RKO (cell line): ENCODE measurements around the gene FARP1.

Experiments
- DNase-seq: peaks from one replicate; pipeline ENCODE4 v3.0.0-alpha.2; 2016; ENCODE audit warnings: low spot score

The FARP1 gene

DNA sequence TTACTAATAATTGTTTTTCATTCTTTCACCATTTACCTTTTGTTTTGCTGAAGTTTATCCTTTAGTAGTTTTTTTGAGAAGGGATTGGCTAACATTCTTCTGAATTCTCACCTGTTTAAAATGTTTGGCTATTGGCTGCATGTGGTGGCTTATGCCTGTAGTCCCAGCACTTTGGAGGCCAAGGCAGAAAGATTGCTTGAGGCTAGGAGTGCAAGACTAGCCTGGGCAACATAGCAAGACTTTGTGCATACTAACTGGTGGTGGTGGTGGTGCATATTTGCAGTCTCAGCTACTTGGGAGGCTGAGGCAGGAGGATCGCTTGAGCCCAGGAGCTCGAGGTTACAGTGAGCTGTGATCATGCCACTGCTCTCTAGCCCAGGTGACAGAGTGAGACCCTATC, 61.7 kb downstream of the FARP1 start:
- DNase-seq, result no peak

DNA sequence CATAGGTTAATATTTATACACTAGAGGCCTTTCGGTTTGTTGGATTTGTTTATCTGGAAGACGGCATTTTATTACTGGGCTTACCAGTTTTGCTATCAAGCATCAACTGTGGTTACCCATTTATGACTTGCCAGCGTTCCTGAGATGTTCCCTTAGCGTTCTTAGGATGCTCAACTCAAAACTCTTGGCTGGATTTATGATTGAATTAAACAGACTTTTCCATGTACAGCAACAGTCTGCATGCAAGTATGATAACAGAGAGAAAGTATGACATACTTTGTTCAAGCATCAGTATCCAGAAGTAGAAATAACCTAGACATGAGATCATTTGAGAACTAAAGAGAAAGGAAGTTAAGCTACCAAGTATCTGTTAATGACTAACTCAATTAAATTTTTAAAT, 64.1 kb downstream of the FARP1 start:
- DNase-seq, result no peak

DNA sequence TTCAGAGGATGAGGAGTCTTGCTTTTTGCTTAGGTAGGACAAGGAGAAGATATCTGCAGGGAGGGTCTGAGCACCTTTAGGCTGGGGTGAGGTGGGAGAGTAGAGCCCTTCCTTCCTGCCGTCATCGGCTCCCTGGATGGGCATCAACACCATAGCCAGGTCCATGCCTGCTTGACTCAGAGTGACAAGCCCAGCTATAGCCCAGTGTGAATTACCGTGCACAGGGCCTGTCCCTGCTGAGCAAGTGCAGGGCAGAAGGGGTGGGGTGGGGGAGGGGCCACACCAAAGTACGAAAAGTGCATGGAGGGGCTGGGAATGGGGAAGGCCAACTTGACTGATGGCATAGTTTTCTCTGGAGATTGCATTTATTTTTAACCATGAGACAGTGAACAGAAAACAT, 64.5 kb downstream of the FARP1 start:
- DNase-seq, result no peak

DNA sequence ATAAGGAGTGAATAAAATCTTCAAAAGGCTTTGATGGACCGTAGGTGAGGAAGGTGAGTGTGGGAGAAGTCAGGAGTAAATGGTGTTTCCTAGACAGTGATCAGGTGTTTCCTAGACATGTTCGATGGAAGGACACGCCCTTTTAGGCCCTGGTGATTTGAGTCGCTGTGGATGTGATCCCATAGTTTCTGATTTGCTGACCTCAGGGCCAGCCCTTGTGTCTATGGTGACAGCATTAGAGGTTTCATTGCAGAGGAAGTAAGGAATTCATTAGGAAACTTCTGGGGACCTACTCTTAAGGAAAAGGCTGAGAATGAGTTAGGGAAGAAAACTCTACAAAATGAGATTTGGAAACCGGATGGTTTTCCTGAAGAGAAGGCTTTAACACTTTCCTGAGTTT, 65.7 kb downstream of the FARP1 start:
- no peak for DNase-seq

DNA sequence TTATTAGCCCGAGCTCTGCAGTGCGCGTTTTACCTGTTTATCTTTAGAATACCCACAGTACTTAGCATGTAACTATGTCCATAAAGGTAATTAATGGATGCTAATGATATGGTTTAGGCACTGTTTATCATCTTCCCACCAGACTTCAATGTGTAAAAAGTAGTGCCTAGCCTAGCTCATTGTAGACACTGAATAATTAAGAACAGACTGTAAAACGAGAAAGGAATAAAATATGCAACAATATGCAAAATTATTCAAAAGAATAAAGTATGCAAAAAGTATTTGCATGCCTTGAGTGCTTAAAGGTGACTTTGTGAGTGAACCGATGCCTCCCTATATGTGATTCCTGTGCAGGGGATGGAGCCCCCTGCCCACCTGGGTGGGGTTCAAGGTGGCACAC, 69.9 kb downstream of the FARP1 start:
- DNase-seq, result no peak

DNA sequence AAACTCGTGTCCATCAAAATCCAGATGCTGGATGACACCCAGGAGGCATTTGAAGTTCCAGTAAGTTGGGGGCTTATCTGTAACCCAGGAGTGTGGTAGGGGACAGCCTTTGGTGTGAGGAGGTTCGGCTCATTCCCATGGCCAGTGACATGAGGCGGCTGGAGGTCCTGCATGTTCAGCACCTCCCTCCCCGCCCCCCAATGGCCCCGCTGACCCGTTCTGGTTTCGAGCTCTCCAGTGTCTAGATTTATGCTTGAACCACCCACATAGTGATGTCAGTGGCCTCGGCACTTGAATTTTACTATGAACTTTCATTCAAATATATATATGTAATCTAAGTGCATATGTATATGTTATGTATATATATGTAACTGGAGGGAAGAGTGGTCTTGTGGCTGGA, 70.5 kb downstream of the FARP1 start:
- no peak for DNase-seq

DNA sequence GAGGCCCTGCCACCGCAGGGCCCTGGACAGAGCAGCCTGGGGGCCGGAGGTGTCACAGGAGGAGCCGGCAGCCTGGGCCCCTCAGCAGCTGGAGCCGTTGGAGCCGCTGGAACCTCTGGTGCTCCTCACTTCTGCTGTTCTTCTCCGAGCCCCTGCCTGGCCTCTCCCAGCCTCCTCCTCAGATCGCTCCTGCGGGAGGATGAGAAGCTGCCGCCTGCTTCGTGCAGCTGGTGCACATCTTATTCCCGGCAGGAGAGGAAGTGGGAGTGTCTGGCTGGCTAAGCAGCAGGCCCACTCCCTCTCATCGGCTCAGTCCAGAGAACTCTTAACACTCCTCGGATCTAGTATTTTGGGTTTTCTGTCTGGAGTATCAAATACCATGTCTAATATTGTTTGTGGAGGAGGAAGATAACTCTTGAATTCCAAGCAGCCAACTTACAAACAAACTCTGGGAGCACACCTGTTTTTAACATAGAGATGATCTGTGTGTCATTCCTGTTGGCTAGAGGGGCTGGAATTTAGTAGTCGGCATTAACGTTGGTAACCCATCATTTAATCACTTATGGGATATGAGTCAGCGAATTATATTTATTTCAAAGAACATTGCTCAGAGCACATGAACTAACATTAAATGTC, 71.2 kb downstream of the FARP1 start:
- DNase-seq, result no peak

DNA sequence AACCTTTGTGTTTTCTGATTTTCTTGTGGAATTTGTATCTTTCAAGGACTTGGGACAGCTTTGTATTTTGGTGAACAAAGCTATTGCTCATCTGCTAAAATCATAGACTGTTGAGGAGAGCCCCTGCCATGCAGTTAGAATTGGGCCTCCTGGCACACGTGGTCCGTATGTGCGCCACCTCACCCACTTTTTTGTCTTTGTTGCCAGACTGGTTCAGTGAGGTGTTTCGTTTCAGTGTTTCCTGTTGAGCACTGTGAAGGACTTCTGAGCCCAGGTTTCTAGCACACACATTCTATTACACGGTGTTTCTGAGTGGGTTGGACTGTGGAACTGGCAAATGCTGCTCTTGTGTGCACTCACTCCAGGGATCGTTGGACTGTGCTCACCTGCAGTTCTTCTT, 71.8 kb downstream of the FARP1 start:
- no peak for DNase-seq

DNA sequence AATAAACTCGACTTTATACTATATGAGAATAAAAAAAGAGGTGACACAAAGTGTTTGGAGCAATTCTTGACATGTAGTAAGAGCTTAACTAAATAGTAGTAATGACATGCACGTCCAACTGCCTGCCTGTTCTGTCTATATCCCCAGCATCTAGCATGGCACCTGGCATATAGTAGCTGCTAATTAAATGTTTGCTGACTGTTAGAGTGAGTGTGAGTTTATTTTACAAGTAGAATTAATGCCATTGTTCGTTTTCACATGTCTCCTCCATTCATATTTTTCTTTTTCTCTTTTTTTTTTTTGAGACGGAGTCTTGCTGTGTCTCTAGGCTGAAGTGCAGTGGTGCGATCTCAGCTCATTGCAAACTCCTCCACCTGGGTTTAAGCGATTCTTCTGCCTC, 72.6 kb downstream of the FARP1 start:
- DNase-seq, result no peak

DNA sequence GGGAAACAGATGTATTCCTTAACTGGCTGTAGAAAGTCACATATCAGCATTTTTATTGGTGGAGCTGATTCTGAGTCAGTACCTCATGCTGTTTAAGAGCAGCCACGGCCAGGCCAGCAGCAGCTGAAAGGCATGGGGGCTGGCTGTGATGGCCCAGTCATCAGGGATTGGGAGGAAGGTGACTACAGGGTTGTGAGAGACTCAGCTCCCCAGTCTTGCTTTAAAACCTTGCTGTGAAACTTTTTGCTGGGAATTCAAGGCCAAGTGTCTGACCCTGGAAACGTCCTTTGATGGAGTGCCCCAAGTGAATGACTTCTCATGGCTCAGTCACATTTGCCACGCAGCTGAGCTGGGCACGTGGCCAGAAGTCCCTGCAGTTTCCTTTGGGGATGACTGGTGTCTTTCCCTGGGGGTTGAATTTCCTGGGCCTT, 73.3 kb downstream of the FARP1 start:
- DNase-seq, result peak; percentile 50

DNA sequence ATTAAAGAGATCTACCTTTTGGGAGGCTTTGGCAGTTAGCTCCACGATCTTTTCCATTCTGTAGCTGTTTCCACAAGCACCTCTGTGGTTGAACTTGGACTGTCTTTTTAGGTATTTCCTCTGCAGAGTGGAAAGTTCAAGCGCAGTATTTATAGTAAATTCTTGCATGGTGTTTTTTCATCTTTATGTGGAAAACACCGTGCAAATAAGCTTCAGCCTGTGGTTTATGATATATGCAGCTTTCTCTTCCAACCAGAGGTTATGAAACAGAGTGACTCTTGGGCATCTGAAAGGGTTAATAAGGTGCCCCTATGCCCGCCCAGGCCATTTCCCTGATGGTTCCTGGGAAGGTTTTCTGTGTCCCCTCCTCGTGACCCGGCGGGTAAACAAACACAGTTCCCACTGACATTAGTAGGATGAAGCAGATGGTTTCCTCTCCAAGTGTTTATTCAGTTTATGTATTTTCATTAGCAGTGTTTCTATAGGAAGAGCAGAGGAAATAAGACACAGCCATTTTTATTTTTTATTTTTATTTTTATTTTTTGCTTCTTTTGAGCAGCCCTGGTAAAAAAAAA, 73.9 kb downstream of the FARP1 start:
- DNase-seq, result no peak

DNA sequence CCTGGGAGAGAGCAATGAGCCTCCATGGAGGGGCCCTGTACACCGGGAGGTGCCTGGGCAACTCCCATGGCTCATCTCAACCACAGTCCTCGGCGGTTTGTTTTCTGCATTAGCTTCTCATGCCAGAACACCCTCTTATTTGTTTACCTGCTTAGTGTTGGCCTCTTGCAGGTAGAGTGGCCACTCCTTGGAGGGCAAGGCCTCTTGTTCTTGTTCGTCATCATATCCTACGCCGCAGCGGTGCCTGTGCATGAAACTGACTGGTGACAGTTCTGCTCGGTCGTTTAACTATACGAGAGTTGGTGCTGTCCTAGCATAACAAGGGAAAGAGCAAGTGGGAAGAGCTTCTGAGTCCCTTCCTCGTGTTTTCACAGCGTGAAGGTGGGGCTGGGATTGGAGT, 74.7 kb downstream of the FARP1 start:
- no peak for DNase-seq

DNA sequence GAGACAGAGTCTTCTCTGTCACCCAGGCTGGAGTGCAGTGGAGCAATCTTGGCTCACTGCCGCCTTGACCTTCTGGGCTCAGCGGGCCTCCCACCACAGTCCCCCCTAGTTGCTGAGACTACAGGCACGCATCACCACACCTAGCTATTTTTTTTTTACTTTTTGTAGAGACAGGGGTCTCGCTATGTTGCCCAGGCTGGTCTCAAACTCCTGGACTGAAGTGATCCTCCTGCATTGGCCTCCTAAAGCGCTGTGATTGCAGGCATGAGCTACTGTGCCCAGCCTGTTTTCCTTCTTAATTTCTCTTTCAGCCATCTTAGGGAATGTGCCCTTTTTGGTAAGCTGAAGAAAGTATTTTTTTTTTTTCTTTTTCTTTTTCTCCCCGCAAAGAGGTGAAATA, 76.8 kb downstream of the FARP1 start:
- no peak for DNase-seq

DNA sequence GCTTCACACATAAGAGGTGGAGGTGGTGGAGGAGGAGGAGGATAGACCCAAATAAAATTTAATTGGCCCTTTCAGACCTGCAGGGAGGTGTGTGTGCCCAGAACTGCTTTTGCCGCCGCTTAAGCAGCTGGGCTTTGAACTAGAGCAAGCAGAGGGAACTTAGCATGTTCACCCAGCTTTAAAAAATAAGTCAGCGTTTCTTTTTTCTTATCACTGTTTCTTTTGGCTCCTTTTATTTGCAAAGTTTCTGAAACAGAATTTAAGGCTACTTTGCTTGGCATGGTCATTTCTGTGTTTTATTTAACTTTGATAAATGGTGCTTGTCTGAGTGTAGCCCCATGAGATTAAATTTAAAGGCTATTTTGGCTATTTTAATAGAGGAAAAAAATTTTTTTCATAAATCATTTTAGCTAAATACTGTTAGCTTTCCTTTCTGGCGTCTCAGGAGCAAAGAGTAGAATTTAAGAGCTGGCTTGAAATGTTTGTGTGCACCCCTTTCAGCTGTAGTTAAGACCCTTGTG, 77.4 kb downstream of the FARP1 start:
- DNase-seq, result no peak

DNA sequence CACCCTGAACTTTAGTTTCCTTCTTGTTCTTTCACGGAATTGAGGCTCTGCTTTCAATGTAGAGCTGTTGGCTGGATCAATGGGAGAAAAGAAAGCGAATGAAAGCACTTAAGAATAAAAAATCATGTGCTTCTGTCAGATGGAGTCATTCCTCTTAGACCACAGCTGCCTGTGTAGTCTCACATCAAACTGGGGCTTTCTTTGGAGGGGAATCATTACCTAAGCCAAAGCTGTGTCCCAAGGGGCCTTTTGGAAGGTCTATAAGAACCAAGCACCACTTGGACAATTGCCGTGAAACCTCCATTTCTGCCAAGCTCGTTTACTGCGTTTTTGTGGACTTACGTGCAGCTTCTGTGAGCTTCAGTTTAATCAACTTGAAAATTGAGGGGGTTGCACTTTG, 78.3 kb downstream of the FARP1 start:
- DNase-seq, result no peak

DNA sequence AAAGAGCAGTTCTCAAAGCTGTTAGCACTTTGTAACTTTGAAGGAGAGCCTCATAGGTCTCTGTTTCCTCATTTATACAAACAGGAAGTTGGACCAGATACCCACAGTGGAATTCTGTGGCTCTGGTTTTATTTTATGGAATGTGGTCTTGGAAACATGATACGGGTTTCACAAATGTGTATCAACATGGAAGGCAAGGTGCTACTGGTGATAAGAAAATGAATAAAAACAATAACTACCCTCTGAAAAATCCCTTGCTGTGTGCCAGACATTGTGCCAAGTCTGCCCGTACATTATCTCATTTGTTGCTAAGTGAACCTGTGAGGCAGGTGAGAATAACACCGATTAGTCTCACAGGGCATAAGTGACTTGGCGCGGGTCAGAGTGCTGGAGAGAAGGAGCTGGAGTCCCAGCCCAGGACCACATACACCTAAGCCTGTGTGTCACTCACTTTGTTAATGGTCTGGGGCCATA, 79.2 kb downstream of the FARP1 start:
- no peak for DNase-seq

DNA sequence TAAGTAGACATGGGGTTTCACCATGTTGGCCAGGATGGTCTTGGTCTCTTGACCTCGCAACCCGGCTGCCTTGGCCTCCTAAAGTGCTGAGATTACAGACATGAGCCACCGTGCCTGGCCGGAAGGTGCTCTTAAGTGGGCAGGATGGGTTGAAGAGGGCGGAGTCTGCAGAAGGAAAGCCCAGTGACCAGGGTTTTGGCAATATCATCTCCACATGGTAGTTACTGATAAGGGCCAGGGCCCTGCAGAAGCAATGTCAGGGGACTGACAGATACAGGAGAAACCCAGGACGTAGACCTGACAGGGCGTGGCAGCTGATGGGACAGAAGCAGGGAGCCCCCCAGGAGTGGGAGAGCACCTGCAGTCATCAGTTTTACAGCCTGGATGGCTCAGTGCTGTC, 79.9 kb downstream of the FARP1 start:
- DNase-seq, result no peak

DNA sequence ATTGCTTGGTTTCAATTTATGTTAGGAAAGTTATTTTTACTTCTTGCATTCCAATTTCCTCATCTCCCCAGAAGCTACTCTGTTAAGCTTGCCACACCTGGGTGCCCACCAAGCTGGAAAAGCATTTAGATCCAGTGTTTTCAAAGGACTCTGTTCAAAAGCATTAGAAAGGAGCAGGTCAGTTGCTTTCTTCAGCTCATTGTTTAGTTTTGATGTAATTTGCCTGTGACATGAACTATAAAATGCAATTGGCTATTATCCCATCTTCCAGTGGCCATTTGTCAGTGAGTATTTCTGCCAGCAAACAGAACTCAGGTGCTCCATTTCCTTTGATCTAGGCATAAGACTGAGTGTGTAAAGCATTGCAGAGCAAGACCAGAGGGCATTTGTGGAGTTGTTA, 80.8 kb downstream of the FARP1 start:
- DNase-seq, result no peak

DNA sequence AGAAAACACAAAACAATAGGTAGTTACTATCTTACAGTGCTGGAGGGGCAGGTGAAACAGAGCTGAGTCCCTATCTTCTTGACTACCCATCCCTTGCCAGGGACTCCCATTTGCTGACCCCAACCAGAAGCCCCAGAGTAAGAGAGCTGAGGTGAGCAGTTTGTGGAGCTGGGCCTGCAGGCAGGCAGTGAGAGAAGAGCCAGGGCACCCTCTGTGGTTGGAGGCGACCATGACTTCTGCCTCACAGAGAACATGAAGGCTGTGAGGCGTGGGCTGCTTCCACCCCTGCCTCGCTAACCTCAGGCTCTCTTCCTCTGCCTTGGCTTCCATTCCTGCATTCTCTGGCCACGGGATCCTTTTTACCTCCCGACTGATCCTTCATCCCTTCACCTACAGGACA, 81.7 kb downstream of the FARP1 start:
- no peak for DNase-seq

DNA sequence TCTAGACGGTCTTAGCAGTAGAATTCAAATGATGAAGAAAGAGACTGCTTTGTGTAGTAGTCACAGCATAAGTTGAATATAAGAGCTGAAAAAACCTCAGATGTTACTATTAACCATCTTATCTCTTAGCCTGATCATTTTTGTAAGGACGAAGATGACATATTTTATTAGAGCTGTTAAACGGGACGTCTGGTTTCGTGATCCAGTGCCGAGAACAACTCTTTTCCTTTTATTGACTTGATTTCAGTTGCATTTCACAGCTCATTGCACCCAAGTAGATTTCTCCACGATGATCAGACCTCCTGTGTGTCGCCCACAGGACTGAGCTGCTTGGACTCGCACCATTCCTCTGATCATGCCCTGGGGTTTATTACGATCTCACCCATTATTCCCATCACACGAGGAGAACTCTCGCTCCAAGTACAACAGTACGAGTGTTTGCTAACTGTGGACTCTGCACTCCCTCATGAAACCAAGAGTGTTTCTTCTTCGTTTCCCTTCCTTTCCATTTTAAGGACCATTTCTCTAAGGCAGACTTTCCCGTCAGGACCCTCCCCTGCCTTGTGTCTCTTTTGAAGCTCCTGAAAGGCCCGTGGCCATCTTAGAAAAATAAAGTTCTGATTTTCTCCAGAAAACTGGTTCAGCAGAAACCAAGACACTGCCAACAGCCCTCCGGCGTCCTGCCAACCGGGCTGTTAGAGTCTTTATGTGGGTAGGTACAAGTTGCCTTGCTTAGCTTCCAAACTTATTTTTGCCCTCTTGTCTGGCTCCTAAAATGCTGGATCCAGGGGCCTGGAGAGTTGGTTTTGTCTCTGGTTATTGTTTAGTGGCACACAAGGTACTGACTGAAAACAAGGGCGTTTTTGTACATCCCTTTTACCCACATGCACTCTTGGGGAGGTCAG, 82.4 kb downstream of the FARP1 start:
- DNase-seq, result no peak

DNA sequence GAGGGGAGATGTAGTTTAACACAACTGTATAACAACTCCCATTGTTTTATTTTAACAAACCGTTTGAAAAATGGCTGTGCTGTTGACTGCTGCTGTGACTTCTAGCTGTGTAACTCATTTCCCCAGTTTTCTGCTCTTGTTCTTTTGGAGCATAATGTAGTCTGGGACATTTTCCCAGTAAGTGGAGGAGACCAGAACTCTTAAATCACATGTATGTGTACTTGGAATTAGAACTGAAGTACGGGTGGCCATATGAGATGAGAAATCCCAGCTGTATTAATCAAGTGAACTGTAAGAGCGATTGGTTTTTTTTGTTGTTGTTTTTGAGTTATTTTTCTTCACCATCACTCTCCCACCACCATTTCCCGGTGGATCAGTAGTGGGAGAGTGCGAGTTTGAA, 83.6 kb downstream of the FARP1 start:
- no peak for DNase-seq

DNA sequence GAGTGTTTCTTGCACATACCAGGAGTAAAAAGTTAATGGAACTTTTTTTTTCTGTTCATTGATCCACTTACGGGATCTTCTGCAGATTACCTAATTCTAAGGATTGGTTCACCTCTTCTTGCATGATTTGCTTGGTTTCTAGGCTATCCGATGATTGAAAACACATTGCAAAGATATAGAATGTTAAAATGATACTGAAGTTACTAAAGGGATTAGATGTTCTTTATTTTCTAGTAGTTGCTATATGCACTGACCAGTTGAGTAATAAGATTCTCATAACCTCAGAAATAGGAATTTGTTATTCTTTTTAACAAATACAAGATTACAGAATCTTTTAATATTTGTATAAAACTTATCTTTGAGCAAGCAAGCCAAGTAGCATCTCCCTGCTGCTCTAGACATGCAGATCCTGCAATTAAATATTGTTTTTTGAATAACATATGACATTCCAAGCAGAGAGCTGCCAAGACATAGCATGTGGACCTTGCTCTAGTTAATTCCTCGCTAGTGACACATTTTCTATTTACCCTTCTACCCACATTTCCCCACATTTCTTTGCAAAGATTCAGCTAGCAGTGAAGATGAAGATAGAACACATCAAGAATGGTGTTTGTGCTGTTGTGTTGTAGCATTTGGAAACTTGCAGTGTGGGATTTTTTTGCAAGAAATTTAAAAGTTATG, 85.9 kb downstream of the FARP1 start:
- DNase-seq, result no peak
